Activated CD4-positive, alpha-beta T cell treated with anti-CD3 and anti-CD28 coated beads for 4 hours (primary cell): ENCODE data around the gene ACSS1.

ENCODE experiments used
- DNase-seq, 2 donors: peaks; one replicate each; pipeline ENCODE4 v3.0.0-alpha.2; 2020

The ACSS1 gene

GRCh38 chr20:25077610-25078169 lies 19.8 kb upstream of the ACSS1 start:
- DNase-seq: no peak

DNA sequence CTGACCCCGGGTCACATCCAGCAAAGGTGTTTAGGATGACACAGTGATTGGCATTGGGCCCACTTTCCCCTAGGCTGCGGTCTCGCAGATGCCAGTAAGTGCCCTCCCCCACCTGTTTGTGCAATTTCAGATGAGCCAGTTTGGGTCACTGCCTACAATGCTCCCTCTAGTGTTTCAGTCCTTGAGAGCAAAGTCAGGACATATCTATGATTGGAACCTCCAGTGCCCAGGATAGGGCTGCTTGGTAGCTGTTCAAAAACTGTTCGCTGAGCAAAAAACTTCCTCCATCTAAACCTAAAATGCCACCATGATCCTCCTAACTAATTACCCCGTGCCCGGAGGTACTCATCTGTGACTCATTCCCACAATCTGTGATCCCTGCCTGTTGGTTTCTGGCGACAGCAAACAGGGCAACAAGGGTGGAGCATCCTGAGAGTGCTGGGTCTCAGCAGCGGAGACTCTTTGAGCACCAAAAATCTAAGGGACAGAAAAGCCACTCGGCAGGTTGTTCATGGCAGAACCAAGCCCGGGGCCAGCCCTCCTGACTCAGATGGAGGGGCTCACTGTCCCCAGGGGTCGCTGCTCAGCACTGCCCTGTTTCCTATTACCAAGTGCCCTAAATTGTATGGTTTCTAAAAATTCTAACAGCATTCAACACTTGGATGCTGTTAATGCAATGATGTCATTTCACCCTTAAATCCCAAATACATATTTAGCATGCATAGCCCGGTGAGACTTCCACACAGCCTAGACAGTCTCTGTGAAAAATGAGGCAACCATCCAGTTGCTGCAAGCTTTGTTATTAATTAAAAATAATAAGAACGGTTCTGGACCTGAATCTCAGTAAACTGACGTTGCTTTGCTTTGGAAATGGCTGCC lies 19.0 kb upstream of the ACSS1 start:
- DNase-seq: peak in 1 of 2 donors; percentile 26

GRCh38 chr20:25076201-25076600 lies 18.3 kb upstream of the ACSS1 start:
- DNase-seq: no peak

GRCh38 chr20:25073544-25073943 lies 15.6 kb upstream of the ACSS1 start:
- DNase-seq: no peak

- DNase-seq: no peak
Observed at GRCh38 chr20:25072226-25072811, 14.4 kb upstream of the ACSS1 start.

DNA sequence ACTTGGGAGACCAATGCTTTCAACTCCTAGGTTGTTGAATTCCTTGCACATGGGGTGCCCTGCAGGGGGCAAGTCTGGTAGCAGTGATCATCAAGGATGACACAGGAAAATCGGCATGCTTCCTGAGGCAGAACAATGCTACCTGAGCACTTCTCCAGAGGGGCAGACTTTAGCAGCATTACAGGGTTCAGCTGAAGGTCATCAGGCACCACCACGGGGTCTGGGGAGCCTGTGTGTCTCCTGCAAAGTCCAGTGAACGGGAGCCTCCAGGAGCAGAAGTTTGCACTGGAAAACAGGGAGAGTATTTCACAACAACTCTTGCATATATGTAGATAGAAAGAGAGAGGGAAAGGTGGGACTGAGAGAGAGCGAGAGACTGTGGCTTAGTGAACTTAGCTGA lies 13.8 kb upstream of the ACSS1 start:
- DNase-seq: no peak

DNA sequence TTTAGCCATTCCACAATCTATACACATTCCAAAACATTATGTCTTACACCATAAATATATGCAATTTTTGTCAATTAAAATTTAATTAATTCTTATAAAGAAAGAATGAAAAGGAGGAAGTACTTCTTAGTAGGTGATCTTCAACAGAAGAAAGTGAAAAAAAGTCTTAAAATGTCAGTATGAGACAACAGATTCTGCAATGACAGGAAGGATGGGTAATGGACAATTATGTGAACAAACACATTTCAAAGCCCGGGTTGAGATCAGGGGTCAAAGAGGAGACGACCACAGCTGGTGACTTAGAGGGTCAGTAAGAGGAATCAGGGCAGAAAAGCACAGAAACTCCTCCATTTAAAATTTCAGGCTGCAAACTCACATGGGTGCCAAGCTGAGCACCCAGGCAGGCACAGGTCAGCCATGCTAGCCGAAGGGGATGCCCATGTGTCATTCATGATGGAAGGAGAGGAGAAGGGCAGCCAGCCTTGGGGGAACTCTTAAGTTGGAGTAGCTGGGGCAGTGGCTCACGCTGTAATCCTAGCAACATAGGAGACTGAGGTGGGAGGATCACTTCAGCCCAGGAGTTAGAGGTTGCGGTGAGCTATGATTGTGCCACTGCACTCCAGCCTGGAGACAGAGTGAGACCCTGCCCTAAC lies 13.0 kb upstream of the ACSS1 start:
- DNase-seq: no peak

DNA sequence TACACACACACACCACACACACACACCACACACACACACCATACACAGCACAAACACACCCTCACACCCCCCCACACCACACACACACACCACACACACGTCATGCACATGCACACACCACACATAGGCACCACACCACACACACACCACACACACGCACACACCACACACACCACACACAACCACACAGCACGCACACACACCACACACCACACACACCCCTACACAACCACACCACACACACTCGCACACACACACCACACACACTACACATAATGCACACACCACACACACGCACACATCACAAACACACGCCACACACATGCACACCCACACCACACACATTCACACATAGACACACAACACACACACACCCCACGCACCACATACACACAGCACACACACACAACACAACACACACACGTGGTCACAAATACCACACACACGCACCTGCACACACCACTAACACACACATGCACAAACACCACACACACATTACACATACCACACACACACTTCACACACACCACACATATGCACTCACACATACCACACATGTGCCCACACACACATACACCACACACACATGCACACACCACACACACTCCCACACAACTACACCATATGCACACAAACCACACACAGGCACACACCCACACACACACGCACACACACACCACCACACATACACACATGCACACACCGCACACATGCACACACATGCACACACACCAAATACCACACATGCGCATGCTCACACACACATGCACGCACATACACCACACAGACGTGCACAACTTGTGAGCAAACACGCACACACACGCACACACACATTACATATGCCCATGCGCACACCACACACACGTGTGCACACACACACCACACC lies 9.4 kb upstream of the ACSS1 start:
- no peak for DNase-seq

DNA sequence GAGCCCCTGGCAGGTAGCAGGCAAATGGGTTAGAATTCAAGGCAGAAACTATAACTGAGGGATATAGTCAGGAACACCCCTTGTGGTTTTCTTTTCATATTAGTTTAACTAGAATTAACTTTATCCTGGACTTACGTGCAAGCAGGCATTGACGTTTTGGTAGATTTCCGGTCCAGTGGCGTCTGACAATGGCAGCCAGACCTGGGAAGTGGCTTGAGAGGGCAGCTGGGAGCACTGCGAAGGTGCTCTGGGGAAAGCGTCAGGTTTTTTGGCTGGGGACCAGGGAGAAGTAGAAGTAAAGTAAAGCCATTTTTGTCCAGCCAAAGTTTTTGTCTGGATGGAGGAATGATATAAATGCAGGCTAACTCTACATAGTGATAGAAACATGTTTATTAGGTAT lies 8.4 kb upstream of the ACSS1 start:
- DNase-seq: no peak

- peak; percentile 55 to 71 for DNase-seq
Observed at GRCh38 chr20:25065625-25066338, 7.8 kb upstream of the ACSS1 start.

- no peak for DNase-seq
Observed at GRCh38 chr20:25065072-25065624, 7.2 kb upstream of the ACSS1 start.

DNA sequence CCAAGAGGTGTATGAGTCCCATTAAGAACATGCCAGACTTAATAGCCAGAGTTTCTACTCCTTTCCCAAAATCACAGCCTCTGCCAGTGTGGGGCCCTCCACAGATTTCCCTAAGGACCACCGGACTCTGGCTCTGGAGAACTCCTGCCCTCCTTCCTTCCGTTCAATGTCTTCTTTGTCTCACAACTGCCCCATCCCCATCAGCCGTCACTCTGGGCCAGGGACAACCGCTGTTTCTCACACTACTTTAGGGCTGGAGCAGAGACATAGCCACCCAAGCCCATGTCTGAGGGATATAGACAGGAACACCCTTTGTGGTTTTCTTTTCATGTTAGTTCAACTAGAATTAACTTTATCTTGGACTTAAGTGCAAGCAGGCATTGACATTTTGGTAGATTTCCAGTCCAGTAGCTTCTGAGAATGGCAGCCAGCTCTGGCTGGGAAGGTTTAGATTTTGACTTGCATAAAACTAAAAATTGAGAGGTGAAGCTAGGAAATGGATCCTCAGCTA lies 6.7 kb upstream of the ACSS1 start:
- no peak for DNase-seq

GRCh38 chr20:25063981-25064380 lies 6.0 kb upstream of the ACSS1 start:
- no peak for DNase-seq

DNA sequence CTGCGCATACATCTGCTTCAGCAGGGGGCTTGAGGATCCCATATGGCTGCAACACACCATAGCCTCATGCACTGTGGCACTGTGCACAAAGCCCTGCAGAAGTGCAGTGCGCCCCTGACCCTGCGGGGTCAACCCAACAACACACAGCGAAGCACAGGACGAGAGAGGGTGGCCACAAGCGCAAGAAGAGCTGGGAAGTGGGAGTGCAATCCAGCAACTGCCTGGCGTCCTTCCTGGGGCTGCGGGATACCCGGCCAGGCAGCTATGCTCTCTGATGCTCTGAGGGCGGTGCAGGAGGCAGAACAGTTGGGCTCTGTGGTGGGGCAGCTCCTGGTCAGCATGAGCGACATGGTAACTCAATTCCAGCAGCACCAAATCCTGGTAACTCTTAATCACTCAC lies 5.6 kb upstream of the ACSS1 start:
- DNase-seq: no peak

DNA sequence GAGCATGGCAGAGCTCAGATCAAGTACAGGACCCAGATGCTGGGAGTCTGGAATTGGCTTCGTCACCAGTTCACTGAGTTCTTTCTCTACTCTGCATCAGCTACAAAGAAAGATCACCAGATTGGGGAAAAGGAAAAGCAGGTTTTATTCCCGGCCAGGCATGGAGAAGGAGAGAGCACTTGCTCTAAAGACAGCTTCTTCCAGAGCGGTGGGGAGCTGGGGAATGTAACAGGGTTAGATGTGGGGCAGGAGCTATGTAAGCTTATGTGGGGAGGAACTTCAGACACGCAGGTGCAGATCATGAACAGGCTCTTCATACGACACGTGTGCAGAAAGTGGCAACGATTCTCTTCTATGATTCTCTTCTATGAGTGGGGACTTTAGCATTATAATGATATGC lies 4.9 kb upstream of the ACSS1 start:
- DNase-seq: no peak

GRCh38 chr20:25061821-25062530 lies 4.0 kb upstream of the ACSS1 start:
- no peak for DNase-seq

DNA sequence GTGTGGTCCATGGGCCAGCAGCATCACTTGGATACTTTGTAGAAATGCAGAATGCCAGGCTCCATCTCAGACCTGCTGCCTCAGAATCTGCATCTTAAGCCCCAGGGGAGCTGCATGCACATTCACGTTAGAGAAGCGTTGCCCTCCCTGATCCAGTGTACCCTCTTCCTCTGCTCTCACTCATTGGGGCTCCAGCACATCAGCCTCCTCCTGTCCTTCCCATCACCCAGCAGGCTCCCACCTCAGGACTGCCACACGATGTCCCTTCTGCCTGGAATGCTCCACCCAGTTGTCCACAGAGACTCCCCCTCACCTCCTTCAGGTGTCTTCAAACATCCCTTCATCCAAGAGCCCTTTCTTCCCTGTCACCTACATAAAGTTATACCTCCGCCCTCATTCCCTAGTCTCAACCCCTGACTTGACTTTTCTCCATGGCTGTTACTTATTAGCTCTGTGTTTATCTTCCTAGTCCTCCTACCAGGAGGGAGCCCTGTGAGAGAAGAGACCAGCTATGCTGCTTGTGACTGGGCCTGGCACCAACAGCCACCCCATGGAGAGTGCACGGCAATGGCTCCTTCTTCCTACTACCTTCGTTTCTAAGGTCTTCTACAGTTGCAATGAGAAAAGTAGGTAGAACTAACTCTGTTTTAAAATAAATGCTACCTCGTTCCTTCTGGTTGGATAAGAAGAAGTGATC lies 3.3 kb upstream of the ACSS1 start:
- no peak for DNase-seq

GRCh38 chr20:25059866-25060465 lies 2.0 kb upstream of the ACSS1 start:
- no peak for DNase-seq
